ENCODE data around the gene SZT2.

- TF ChIP-seq CTCF (conservative IDR thresholded peaks at IDR 0.05; ENCODE audit: low read depth, low read length) (no peak), EZH2 (IDR thresholded peaks at IDR 0.05; ENCODE audit: borderline replicate concordance, low read depth, low read length, poor library complexity, severe bottlenecking) (no peak)
Measured at GRCh38 chr1:43352881-43353280, 36.8 kb upstream of the SZT2 start.
